ENCODE measurements around the gene MYH15.

GRCh38 chr3:108359011-108359410, 151.4 kb downstream of the MYH15 start:
- TF ChIP-seq, protein P1, sequence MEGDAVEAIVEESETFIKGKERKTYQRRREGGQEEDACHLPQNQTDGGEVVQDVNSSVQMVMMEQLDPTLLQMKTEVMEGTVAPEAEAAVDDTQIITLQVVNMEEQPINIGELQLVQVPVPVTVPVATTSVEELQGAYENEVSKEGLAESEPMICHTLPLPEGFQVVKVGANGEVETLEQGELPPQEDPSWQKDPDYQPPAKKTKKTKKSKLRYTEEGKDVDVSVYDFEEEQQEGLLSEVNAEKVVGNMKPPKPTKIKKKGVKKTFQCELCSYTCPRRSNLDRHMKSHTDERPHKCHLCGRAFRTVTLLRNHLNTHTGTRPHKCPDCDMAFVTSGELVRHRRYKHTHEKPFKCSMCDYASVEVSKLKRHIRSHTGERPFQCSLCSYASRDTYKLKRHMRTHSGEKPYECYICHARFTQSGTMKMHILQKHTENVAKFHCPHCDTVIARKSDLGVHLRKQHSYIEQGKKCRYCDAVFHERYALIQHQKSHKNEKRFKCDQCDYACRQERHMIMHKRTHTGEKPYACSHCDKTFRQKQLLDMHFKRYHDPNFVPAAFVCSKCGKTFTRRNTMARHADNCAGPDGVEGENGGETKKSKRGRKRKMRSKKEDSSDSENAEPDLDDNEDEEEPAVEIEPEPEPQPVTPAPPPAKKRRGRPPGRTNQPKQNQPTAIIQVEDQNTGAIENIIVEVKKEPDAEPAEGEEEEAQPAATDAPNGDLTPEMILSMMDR (conservative IDR thresholded peaks at IDR 0.05 in 1 of 2, IDR thresholded peaks at IDR 0.05 in 1 of 2; ENCODE audit: extremely low read depth in 1 of 2, insufficient read depth in 1 of 2, low read depth in 1 of 2, low read length in 2 of 2), result no peak
- TF ChIP-seq EZH2 (IDR thresholded peaks at IDR 0.05; ENCODE audit: borderline replicate concordance, low read length), result no peak

Measured in mammary epithelial cell (primary cell).